Keratinocyte (primary cell): ENCODE measurements around the gene FAM186B.

Source experiments
- CTCF ChIP-seq, 3 experiments: IDR thresholded peaks in 1 of 3; conservative IDR thresholded peaks in 1 of 3; optimal IDR thresholded peaks in 1 of 3; 2 replicates in 2 of 3; 3 replicates in 1 of 3; pipeline versions ENCODE3 to v1.5.1; 2011; ENCODE audit warnings: low read length in 3 of 3, mild to moderate bottlenecking in 3 of 3, moderate library complexity in 2 of 3, control low read depth in 1 of 3, inconsistent platforms in 1 of 3; ENCODE audit not compliant: insufficient read depth in 2 of 3; ENCODE audit errors: extremely low read depth in 1 of 3
- EZH2 ChIP-seq: IDR thresholded peaks from one replicate; pipeline ENCODE4 v1.6.1; 2012; ENCODE audit warnings: inconsistent platforms, mild to moderate bottlenecking, low read length, moderate library complexity

- TF ChIP-seq CTCF (optimal IDR thresholded peaks at IDR 0.05 in 1 of 3, IDR thresholded peaks at IDR 0.05 in 1 of 3, conservative IDR thresholded peaks at IDR 0.05 in 1 of 3; ENCODE audit: extremely low read depth in 1 of 3, insufficient read depth in 2 of 3, low read length in 3 of 3), result no peak
- TF ChIP-seq EZH2, result no peak
These were observed 20.8 kb downstream of the FAM186B start for GRCh38 chr12:49584591-49584990.
